NCI-H524 (cell line): ENCODE data around the gene SCAMP4.
"Not testable (repeated sequence)": the region's sequence is repeated elsewhere in the genome, so short reads cannot be mapped to it uniquely, and the experiment has no call there.

Experiments used
- DNase-seq, 2 experiments: peaks; one replicate each; lab custom pipeline; 2025; lab: John Stamatoyannopoulos, UW

SCAMP4 gene

GRCh38 chr19:1882786-1883692 lies 22.2 kb upstream of the SCAMP4 start:
- DNase-seq: no peak

GRCh38 chr19:1883784-1884183 lies 21.4 kb upstream of the SCAMP4 start:
- DNase-seq: no peak

- no peak for DNase-seq
Measured at GRCh38 chr19:1884291-1884718, 20.9 kb upstream of the SCAMP4 start.

GRCh38 chr19:1884719-1885334 lies 20.4 kb upstream of the SCAMP4 start:
- no peak for DNase-seq

GRCh38 chr19:1885398-1886119 lies 19.6 kb upstream of the SCAMP4 start, which contains the start of gene ABHD17A:
Gene ABHD17A, minus strand, starts transcription at chr19:1885496. Its CDS starts 3,930 bp downstream, at chr19:1881566.
- peak; percentile 73 to 96 for DNase-seq

GRCh38 chr19:1886360-1886759 lies 18.8 kb upstream of the SCAMP4 start:
- DNase-seq: not testable (repeated sequence)

GRCh38 chr19:1888385-1888784 lies 16.8 kb upstream of the SCAMP4 start:
- no peak for DNase-seq

GRCh38 chr19:1889907-1890306 lies 15.3 kb upstream of the SCAMP4 start:
- no peak for DNase-seq

GRCh38 chr19:1893791-1894190 lies 11.4 kb upstream of the SCAMP4 start:
- DNase-seq: no peak

GRCh38 chr19:1896508-1896907 lies 8.7 kb upstream of the SCAMP4 start:
- DNase-seq: no peak

- no peak for DNase-seq
Measured at GRCh38 chr19:1901940-1902404, 3.2 kb upstream of the SCAMP4 start.

- no peak for DNase-seq
Measured at GRCh38 chr19:1902923-1903322, 2.3 kb upstream of the SCAMP4 start.

GRCh38 chr19:1904860-1905109 lies 414 bp upstream of the SCAMP4 start:
- DNase-seq: no peak

GRCh38 chr19:1905863-1906375 lies 720 bp downstream of the SCAMP4 start:
- DNase-seq: no peak

GRCh38 chr19:1906985-1907562 lies 1.9 kb downstream of the SCAMP4 start:
- no peak for DNase-seq

- DNase-seq: no peak
Measured at GRCh38 chr19:1907563-1908363, 2.6 kb downstream of the SCAMP4 start.

- no peak for DNase-seq
Measured at GRCh38 chr19:1908364-1908678, 3.1 kb downstream of the SCAMP4 start.

- DNase-seq: no peak
Measured at GRCh38 chr19:1909761-1910080, 4.5 kb downstream of the SCAMP4 start.

- DNase-seq: no peak
Measured at GRCh38 chr19:1910177-1910576, 5.0 kb downstream of the SCAMP4 start.

- no peak for DNase-seq
Measured at GRCh38 chr19:1911098-1911497, 5.9 kb downstream of the SCAMP4 start.

GRCh38 chr19:1911995-1912394 lies 6.8 kb downstream of the SCAMP4 start:
- no peak for DNase-seq
